Fibroblast of lung (primary cell): ENCODE results near the gene BCCIP. TPM values are rescaled to one million over a fixed set of nuclear protein-coding genes. Genes with fewer than 3 reads are reported as not detected.

Source experiments
- DNase-seq, 2 donors: peaks; one replicate each; pipeline versions ENCODE4 v3.0.0 to v3.0.0-alpha.2; 2010; ENCODE audit warnings: low read depth in 2 of 2
- H2AFZ ChIP-seq: 2 replicates; pipeline ENCODE4 v1.5.1; 2012; ENCODE audit warnings: low read length, control low read depth, inconsistent platforms
- H3K27ac ChIP-seq: 2 replicates; pipeline ENCODE4 v1.5.1; 2011; ENCODE audit warnings: low read length, control low read depth; ENCODE audit not compliant: insufficient read depth
- H3K27me3 ChIP-seq: 2 replicates; pipeline ENCODE4 v1.5.1; 2011; ENCODE audit warnings: mild to moderate bottlenecking, low read length; ENCODE audit not compliant: control insufficient read depth, insufficient read depth
- H3K36me3 ChIP-seq: 2 replicates; pipeline ENCODE4 v1.5.1; 2011; ENCODE audit warnings: low read length; ENCODE audit not compliant: control insufficient read depth, insufficient read depth
- H3K4me1 ChIP-seq: 2 replicates; pipeline ENCODE4 v1.5.1; 2011; ENCODE audit warnings: low read length; ENCODE audit not compliant: control insufficient read depth, insufficient read depth; ENCODE audit errors: extremely low read depth
- H3K4me2 ChIP-seq: 2 replicates; pipeline ENCODE4 v1.5.1; 2011; ENCODE audit warnings: low read length, control low read depth; ENCODE audit not compliant: insufficient read depth; ENCODE audit errors: extremely low read depth
- H3K4me3 ChIP-seq, 4 experiments: fragments of 200-600 bp in 1 of 4; sonication (generic) in 1 of 4; replicated peaks in 1 of 4; 2 replicates each; pipeline ENCODE4 v1.5.1; 2011 to 2016; ENCODE audit warnings: low read length in 4 of 4, low read depth in 3 of 4, mild to moderate bottlenecking in 3 of 4, control low read depth in 2 of 4, inconsistent platforms in 1 of 4, mixed read lengths in 1 of 4; ENCODE audit not compliant: insufficient read depth in 1 of 4; ENCODE audit errors: control extremely low read depth in 1 of 4
- H3K79me2 ChIP-seq: 2 replicates; pipeline ENCODE4 v1.5.1; 2012; ENCODE audit warnings: mild to moderate bottlenecking, low read length, inconsistent platforms; ENCODE audit not compliant: control insufficient read depth, insufficient read depth
- H3K9ac ChIP-seq: 2 replicates; pipeline ENCODE4 v1.5.1; 2011; ENCODE audit warnings: mild to moderate bottlenecking, low read length, control low read depth; ENCODE audit not compliant: insufficient read depth
- H3K9me3 ChIP-seq: 2 replicates; pipeline ENCODE4 v1.5.1; 2012; ENCODE audit warnings: low read depth, low read length; ENCODE audit not compliant: control insufficient read depth, insufficient read depth
- H4K20me1 ChIP-seq: 2 replicates; pipeline ENCODE4 v1.5.1; 2011; ENCODE audit warnings: low read length; ENCODE audit not compliant: control insufficient read depth, insufficient read depth; ENCODE audit errors: extremely low read depth
- CTCF ChIP-seq, 2 donors: IDR thresholded peaks in 1 of 2; conservative IDR thresholded peaks in 1 of 2; 1 replicate in 1 of 2; 2 replicates in 1 of 2; pipeline ENCODE4 v1.5.1; 2011 to 2012; ENCODE audit warnings: low read length in 2 of 2, control low read depth in 1 of 2, inconsistent platforms in 1 of 2, low read depth in 1 of 2, mild to moderate bottlenecking in 1 of 2
- EZH2 ChIP-seq: IDR thresholded peaks from 2 replicates; pipeline ENCODE4 v1.5.1; 2012; ENCODE audit warnings: low read length, control low read depth, mild to moderate bottlenecking; ENCODE audit errors: missing control alignments
- polyA plus RNA-seq, 2 donors: library from polyadenylated mRNA; depleted of rRNA in 1 of 2; stranded (reverse) in 1 of 2; unstranded in 1 of 2; fragments of >200 nt; gene quantifications; 2 replicates each; pipeline ENCODE4 v1.2.1, GENCODE V29; 2011 to 2012; ENCODE audit warnings: missing spikeins in 1 of 2
- total RNA-seq: library from RNA; depleted of rRNA; stranded (reverse); fragments of >200 nt; gene quantifications from 2 replicates; pipeline ENCODE4 v1.2.1, GENCODE V29; 2014

Gene BCCIP
- total and polyA plus RNA-seq, 2 donors (not counting 1 experiment from before 2014, with no cell fraction given): 32.0 to 72.2 TPM

GRCh38 chr10:125779403-125780327 is 43.7 kb upstream of the BCCIP start:
- Histone ChIP-seq H3K9me3 (no peaks in the 10 kb centered on the region), H3K4me2 (no peak overlapping the region), H3K4me1 (no peaks in the 10 kb centered on the region), H2AFZ (no peak overlapping the region), H3K27me3 (peaks cover 2% of the 10 kb centered on the region), H3K36me3 (no peaks in the 10 kb centered on the region), H3K4me3 (no peak overlapping the region), H3K27ac (no peak overlapping the region), H3K9ac (no peak overlapping the region), H3K79me2 (no peaks in the 10 kb centered on the region), H4K20me1 (no peaks in the 10 kb centered on the region)
- TF ChIP-seq EZH2 (no peak), CTCF (conservative IDR thresholded peaks at IDR 0.05 in 1 of 2, IDR thresholded peaks at IDR 0.05 in 1 of 2; ENCODE audit: low read depth in 1 of 2, low read length in 2 of 2) (no peak)
- DNase-seq: no peak

GRCh38 chr10:125781374-125781773 is 42.0 kb upstream of the BCCIP start:
- Histone ChIP-seq H3K4me2 (no peak overlapping the region), H3K9me3 (no peaks in the 10 kb centered on the region), H3K9ac (no peak overlapping the region), H3K27me3 (peaks cover 2% of the 10 kb centered on the region), H3K36me3 (no peaks in the 10 kb centered on the region), H3K4me1 (no peaks in the 10 kb centered on the region), H3K4me3 (no peak overlapping the region), H4K20me1 (no peaks in the 10 kb centered on the region), H3K79me2 (no peaks in the 10 kb centered on the region), H2AFZ (no peak overlapping the region), H3K27ac (no peak overlapping the region)
- no peak for TF ChIP-seq CTCF (conservative IDR thresholded peaks at IDR 0.05 in 1 of 2, IDR thresholded peaks at IDR 0.05 in 1 of 2; ENCODE audit: low read depth in 1 of 2, low read length in 2 of 2)
- no peak for TF ChIP-seq EZH2
- no peak for DNase-seq

GRCh38 chr10:125782054-125782453 is 41.3 kb upstream of the BCCIP start:
- Histone ChIP-seq H2AFZ (no peak overlapping the region), H3K4me2 (no peak overlapping the region), H3K9ac (no peak overlapping the region), H3K4me1 (no peaks in the 10 kb centered on the region), H3K79me2 (no peaks in the 10 kb centered on the region), H4K20me1 (no peaks in the 10 kb centered on the region), H3K4me3 (no peak overlapping the region), H3K27ac (no peak overlapping the region), H3K36me3 (no peaks in the 10 kb centered on the region), H3K9me3 (no peaks in the 10 kb centered on the region), H3K27me3 (peaks cover 2% of the 10 kb centered on the region)
- TF ChIP-seq CTCF (conservative IDR thresholded peaks at IDR 0.05 in 1 of 2, IDR thresholded peaks at IDR 0.05 in 1 of 2; ENCODE audit: low read depth in 1 of 2, low read length in 2 of 2): no peak
- TF ChIP-seq EZH2: no peak
- DNase-seq: no peak
